Measurements from ENCODE around the gene AP5Z1. TPM values are rescaled to one million over a fixed set of nuclear protein-coding genes. Genes with fewer than 3 reads are reported as not detected.

The AP5Z1 gene, protein sequence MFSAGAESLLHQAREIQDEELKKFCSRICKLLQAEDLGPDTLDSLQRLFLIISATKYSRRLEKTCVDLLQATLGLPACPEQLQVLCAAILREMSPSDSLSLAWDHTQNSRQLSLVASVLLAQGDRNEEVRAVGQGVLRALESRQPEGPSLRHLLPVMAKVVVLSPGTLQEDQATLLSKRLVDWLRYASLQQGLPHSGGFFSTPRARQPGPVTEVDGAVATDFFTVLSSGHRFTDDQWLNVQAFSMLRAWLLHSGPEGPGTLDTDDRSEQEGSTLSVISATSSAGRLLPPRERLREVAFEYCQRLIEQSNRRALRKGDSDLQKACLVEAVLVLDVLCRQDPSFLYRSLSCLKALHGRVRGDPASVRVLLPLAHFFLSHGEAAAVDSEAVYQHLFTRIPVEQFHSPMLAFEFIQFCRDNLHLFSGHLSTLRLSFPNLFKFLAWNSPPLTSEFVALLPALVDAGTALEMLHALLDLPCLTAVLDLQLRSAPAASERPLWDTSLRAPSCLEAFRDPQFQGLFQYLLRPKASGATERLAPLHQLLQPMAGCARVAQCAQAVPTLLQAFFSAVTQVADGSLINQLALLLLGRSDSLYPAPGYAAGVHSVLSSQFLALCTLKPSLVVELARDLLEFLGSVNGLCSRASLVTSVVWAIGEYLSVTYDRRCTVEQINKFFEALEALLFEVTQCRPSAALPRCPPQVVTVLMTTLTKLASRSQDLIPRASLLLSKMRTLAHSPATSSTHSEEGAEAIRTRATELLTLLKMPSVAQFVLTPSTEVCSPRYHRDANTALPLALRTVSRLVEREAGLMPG
- total RNA-seq (2013), result 38.3 TPM
- polyA plus RNA-seq (10 to 100 TPM; 30.8 to 75.2 (median 33.8) TPM), polyA minus RNA-seq (45.9 and 61.4 TPM in 2 replicates), total RNA-seq (42.7 to 75.6 (median 55.8) reads per million in 11 experiments)

DNA sequence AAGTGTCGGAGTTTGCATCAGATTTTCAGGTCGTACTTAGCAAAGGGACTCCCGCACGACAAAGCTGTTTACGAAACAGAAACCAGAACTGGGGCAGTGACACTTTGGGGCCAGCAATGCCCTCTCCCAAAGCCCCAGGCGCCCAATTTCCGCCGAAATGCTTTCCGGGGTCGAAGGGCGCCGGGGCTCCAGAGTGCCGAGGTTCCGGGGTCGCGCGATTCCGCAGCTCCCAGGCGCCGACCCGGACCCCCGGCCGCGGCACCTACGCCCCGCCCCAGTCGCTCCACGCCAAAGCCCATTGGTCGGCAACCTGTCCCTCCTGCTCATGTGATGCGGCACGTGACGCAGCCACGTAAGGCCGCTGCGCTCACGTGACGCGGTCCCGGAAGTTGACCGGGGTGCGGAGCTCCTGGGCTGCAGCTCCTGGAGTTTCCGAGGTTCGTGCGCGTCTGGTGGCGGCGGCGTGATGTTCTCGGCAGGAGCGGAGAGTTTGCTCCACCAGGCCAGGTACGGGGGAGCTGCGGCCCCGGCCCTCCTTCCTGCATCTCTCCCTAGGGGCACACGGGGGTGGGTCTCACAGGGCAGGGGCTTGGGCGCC lies at the start of gene AP5Z1:
Gene AP5Z1 (plus strand): TSS at position 374 of the 598 bp plus-strand sequence. CDS start 93 bp downstream, at position 467.
- peak within 1 kb of the TSS; percentile 90 for H2AFZ ChIP-seq (ENCODE audit: insufficient read depth, low read depth, low read length, poor library complexity, severe bottlenecking)

More for the DNA sequence above, at the start of gene AP5Z1:
- Histone ChIP-seq H4K20me1 (ENCODE audit: insufficient read depth, low read length) (peaks cover 24% of the 10 kb centered on the region), H3K9ac (ENCODE audit: insufficient read depth, low read length, poor library complexity, severe bottlenecking) (peak within 1 kb of the TSS; percentile 93), H3K79me2 (ENCODE audit: insufficient read depth, low read length) (peaks cover 40% of the 10 kb centered on the region), H3K9me3 (replicated peaks in 1 of 2; ENCODE audit: control insufficient read depth in 1 of 2, insufficient read depth in 1 of 2, low read length in 2 of 2) (no peaks in the 10 kb centered on the region), H3K36me3 (replicated peaks in 1 of 2; ENCODE audit: control insufficient read depth in 1 of 2, insufficient read depth in 2 of 2, low read length in 2 of 2) (peaks cover 0 to 17% of the 10 kb centered on the region in 2 donors), H3K4me2 (replicated peaks; ENCODE audit: extremely low read depth, low read length, poor library complexity, severe bottlenecking) (peak within 1 kb of the TSS; percentile 89), H3K27me3 (ENCODE audit: control insufficient read depth in 2 of 2, insufficient read depth in 2 of 2, low read length in 2 of 2) (no peaks in the 10 kb centered on the region), H3K27ac (ENCODE audit: low read depth in 1 of 2, low read length in 2 of 2) (peak within 1 kb of the TSS; percentile 97 to 98), H3K4me3 (replicated peaks in 1 of 3; ENCODE audit: low read depth in 2 of 3, low read length in 3 of 3) (peak within 1 kb of the TSS; percentile 70 to 89 (median 88)), H3K4me1 (ENCODE audit: control insufficient read depth in 1 of 2, insufficient read depth in 2 of 2, low read length in 2 of 2) (peaks cover 25 to 32% of the 10 kb centered on the region in 2 donors)
- Mint-ChIP-seq H3K4me3 (peak within 1 kb of the TSS; percentile 99), H3K27me3 (ENCODE audit: low read depth in 3 of 3) (no peaks in the 10 kb centered on the region), H3K27ac (peak within 1 kb of the TSS; percentile 98 to 100 (median 100)), H3K9me3 (no peaks in the 10 kb centered on the region), H3K4me1 (peaks cover 33% of the 10 kb centered on the region), H3K36me3 (peaks cover 7 to 26% of the 10 kb centered on the region in 2 donors)
- intact Hi-C loops (cut with micrococcal nuclease), result loop anchor here in 1 of 2 donors (1.0 kb wide), 1 partner anchor 133 kb away; no protein-coding TSS in a partner anchor
- WGBS (ENCODE audit: insufficient coverage), result under 1% methylated on average over 55 of the region's 55 CpGs
- TF ChIP-seq CTCF (IDR thresholded peaks at IDR 0.05), result no peak
- DNase-seq, result peak; percentile 93 to 99 (median 98)
